Parathyroid adenoma (tissue), 2 donors: ENCODE data around the gene ZNF630.
"Not testable (repeated sequence)": the region's sequence is repeated elsewhere in the genome, so short reads cannot be mapped to it uniquely, and the experiment has no call there.

Experiments used
- H2AFZ ChIP-seq: fragments of 300-600 bp; sonication (generic); one replicate; pipeline ENCODE4 v1.7.0; 2017; ENCODE audit warnings: antibody characterized with exemption, mild to moderate bottlenecking
- H3K27ac ChIP-seq: fragments of 300-600 bp; sonication (generic); one replicate; pipeline ENCODE4 v1.7.0; 2017
- H3K27me3 ChIP-seq: fragments of 300-600 bp; sonication (generic); one replicate; pipeline ENCODE4 v1.7.0; 2017; ENCODE audit warnings: low read length; ENCODE audit not compliant: control insufficient read depth, insufficient read depth
- H3K36me3 ChIP-seq: fragments of 300-600 bp; sonication (generic); one replicate; pipeline ENCODE4 v1.7.0; 2017; ENCODE audit warnings: low read length; ENCODE audit not compliant: control insufficient read depth, insufficient read depth
- H3K4me1 ChIP-seq: fragments of 300-600 bp; sonication (generic); one replicate; pipeline ENCODE4 v1.7.0; 2017; ENCODE audit warnings: control low read depth
- H3K4me2 ChIP-seq: fragments of 300-600 bp; sonication (generic); one replicate; pipeline ENCODE4 v1.7.0; 2017; ENCODE audit warnings: low read length
- H3K4me3 ChIP-seq: fragments of 300-600 bp; sonication (generic); one replicate; pipeline ENCODE4 v1.7.0; 2017; ENCODE audit warnings: low read depth, low read length
- H3K79me2 ChIP-seq: fragments of 300-600 bp; sonication (generic); one replicate; pipeline ENCODE4 v1.7.0; 2017; ENCODE audit warnings: control low read depth
- H3K9ac ChIP-seq: fragments of 300-600 bp; sonication (generic); one replicate; pipeline ENCODE4 v1.7.0; 2017; ENCODE audit warnings: mild to moderate bottlenecking
- H3K9me3 ChIP-seq: fragments of 300-600 bp; sonication (generic); one replicate; pipeline ENCODE4 v1.7.0; 2017; ENCODE audit warnings: low read length; ENCODE audit not compliant: control insufficient read depth
- CTCF ChIP-seq: fragments of 300-600 bp; sonication (generic); IDR thresholded peaks from one replicate; pipeline ENCODE4 v1.7.0; 2017; ENCODE audit warnings: antibody characterized with exemption, mild to moderate bottlenecking
- donor health status: primary hyperparathyroidism.

Gene ZNF630

GRCh38 chrX:48071064-48071985 is at the start of gene ZNF630:
ZNF630 (minus strand) TSS chrX:48071640; CDS start chrX:48066886, 4,754 bp downstream.
- H3K27ac ChIP-seq: peak within 1 kb of the TSS; percentile 95
- peak within 1 kb of the TSS; percentile 79 for H3K4me2 ChIP-seq
- no peaks in the 10 kb centered on the region for H3K27me3 ChIP-seq

GRCh38 chrX:48107717-48108116 is 36.3 kb upstream of the ZNF630 start:
- Histone ChIP-seq H3K4me2 (no peak overlapping the region), H3K4me1 (no peaks in the 10 kb centered on the region), H3K9me3 (no peaks in the 10 kb centered on the region), H2AFZ (no peak overlapping the region), H3K9ac (no peak overlapping the region), H3K27me3 (no peaks in the 10 kb centered on the region), H3K36me3 (no peaks in the 10 kb centered on the region), H3K79me2 (no peaks in the 10 kb centered on the region), H3K4me3 (no peak overlapping the region), H3K27ac (no peak overlapping the region)
- no peak for TF ChIP-seq CTCF

More at GRCh38 chrX:48071064-48071985, at the start of gene ZNF630:
- H2AFZ ChIP-seq: peak within 1 kb of the TSS; percentile 73
- no peaks in the 10 kb centered on the region for H3K9me3 ChIP-seq
- TF ChIP-seq CTCF: no peak
- H3K9ac ChIP-seq: peak within 1 kb of the TSS; percentile 21
- no peaks in the 10 kb centered on the region for H3K36me3 ChIP-seq
- no peaks in the 10 kb centered on the region for H3K79me2 ChIP-seq
- H3K4me3 ChIP-seq: peak within 1 kb of the TSS; percentile 86
- no peaks in the 10 kb centered on the region for H3K4me1 ChIP-seq

GRCh38 chrX:48102874-48103374 is 31.5 kb upstream of the ZNF630 start:
- H3K4me1 ChIP-seq: no peaks in the 10 kb centered on the region
- H3K4me3 ChIP-seq: no peak overlapping the region
- H3K36me3 ChIP-seq: no peaks in the 10 kb centered on the region
- no peak for TF ChIP-seq CTCF
- H3K79me2 ChIP-seq: no peaks in the 10 kb centered on the region
- no peak overlapping the region for H3K27ac ChIP-seq
- H3K4me2 ChIP-seq: no peak overlapping the region
- H3K9ac ChIP-seq: no peak overlapping the region
- H3K27me3 ChIP-seq: no peaks in the 10 kb centered on the region
- no peak overlapping the region for H2AFZ ChIP-seq
- no peaks in the 10 kb centered on the region for H3K9me3 ChIP-seq

- H3K27ac ChIP-seq: no peak overlapping the region
- H3K4me2 ChIP-seq: no peak overlapping the region
- TF ChIP-seq CTCF: no peak
- H3K4me1 ChIP-seq: no peaks in the 10 kb centered on the region
- no peak overlapping the region for H3K9ac ChIP-seq
- no peaks in the 10 kb centered on the region for H3K27me3 ChIP-seq
- H3K36me3 ChIP-seq: no peaks in the 10 kb centered on the region
- H3K4me3 ChIP-seq: no peak overlapping the region
- H2AFZ ChIP-seq: no peak overlapping the region
- H3K79me2 ChIP-seq: no peaks in the 10 kb centered on the region
- H3K9me3 ChIP-seq: no peaks in the 10 kb centered on the region
These were observed 30.0 kb upstream of the ZNF630 start for GRCh38 chrX:48101443-48101842.

- H3K79me2 ChIP-seq, H3K4me3 ChIP-seq, H3K27me3 ChIP-seq, H3K4me2 ChIP-seq, H3K4me1 ChIP-seq, H3K27ac ChIP-seq, H2AFZ ChIP-seq, H3K9me3 ChIP-seq, H3K9ac ChIP-seq, H3K36me3 ChIP-seq: not testable (repeated sequence)
These were observed 21.1 kb upstream of the ZNF630 start for GRCh38 chrX:48092558-48092957.
